Measurements from ENCODE around the gene FMNL2.

FMNL2 gene

GRCh38 chr2:152496371-152496770 is 161.4 kb downstream of the FMNL2 start:
- ChIA-PET POLR2A (no interaction called here), CTCF (no interaction called here)
- DNase-seq (ENCODE audit: extremely low spot score): no peak
- no peak for TF ChIP-seq ZNF384 (IDR thresholded peaks at IDR 0.05)
- no peak for TF ChIP-seq FOXA1 (IDR thresholded peaks at IDR 0.05)
- TF ChIP-seq FOXM1 (IDR thresholded peaks at IDR 0.05; ENCODE audit: borderline replicate concordance): no peak
- TF ChIP-seq ARNT (IDR thresholded peaks at IDR 0.05): no peak
- no peak for TF ChIP-seq L3MBTL2 (conservative IDR thresholded peaks at IDR 0.05)
- no peak for TF ChIP-seq NFRKB (IDR thresholded peaks at IDR 0.05)
- TF ChIP-seq SP1 (IDR thresholded peaks at IDR 0.05): no peak
- TF ChIP-seq TARDBP (IDR thresholded peaks at IDR 0.05): no peak

GRCh38 chr2:152497481-152498052 is 162.6 kb downstream of the FMNL2 start:
- no peak for DNase-seq (ENCODE audit: extremely low spot score)
- CTCF ChIA-PET: no interaction called here
- POLR2A ChIA-PET: no interaction called here
- TF ChIP-seq SUZ12 (IDR thresholded peaks at IDR 0.05) (no peak), ARNT (IDR thresholded peaks at IDR 0.05) (no peak), NFRKB (IDR thresholded peaks at IDR 0.05) (no peak), HDGF (IDR thresholded peaks at IDR 0.05; ENCODE audit: borderline replicate concordance) (no peak), ZNF384 (IDR thresholded peaks at IDR 0.05) (no peak), FOXK2 (IDR thresholded peaks at IDR 0.05) (no peak), SP1 (IDR thresholded peaks at IDR 0.05) (no peak), ELF4 (IDR thresholded peaks at IDR 0.05) (no peak), LEF1 (IDR thresholded peaks at IDR 0.05; ENCODE audit: borderline replicate concordance) (no peak), TARDBP (IDR thresholded peaks at IDR 0.05) (no peak), PKNOX1 (IDR thresholded peaks at IDR 0.05) (no peak)

- CTCF ChIA-PET: no interaction called here
- no peak for DNase-seq (ENCODE audit: extremely low spot score)
- TF ChIP-seq HDGF (IDR thresholded peaks at IDR 0.05; ENCODE audit: borderline replicate concordance) (no peak), L3MBTL2 (conservative IDR thresholded peaks at IDR 0.05) (no peak), TARDBP (IDR thresholded peaks at IDR 0.05) (no peak), FOXK2 (IDR thresholded peaks at IDR 0.05) (no peak), PKNOX1 (IDR thresholded peaks at IDR 0.05) (no peak), SP1 (IDR thresholded peaks at IDR 0.05) (no peak), LEF1 (IDR thresholded peaks at IDR 0.05; ENCODE audit: borderline replicate concordance) (no peak), ELF4 (IDR thresholded peaks at IDR 0.05) (no peak), ZNF384 (IDR thresholded peaks at IDR 0.05) (no peak), FOXA1 (IDR thresholded peaks at IDR 0.05) (no peak), FOXM1 (IDR thresholded peaks at IDR 0.05; ENCODE audit: borderline replicate concordance) (no peak), ARNT (IDR thresholded peaks at IDR 0.05) (no peak), BHLHE40 (IDR thresholded peaks at IDR 0.05; ENCODE audit: borderline replicate concordance) (no peak), CTBP1 (IDR thresholded peaks at IDR 0.05; ENCODE audit: borderline replicate concordance) (no peak)
- POLR2A ChIA-PET: no interaction called here
Observed at GRCh38 chr2:152499331-152499816, 164.4 kb downstream of the FMNL2 start.

- no peak for DNase-seq (ENCODE audit: extremely low spot score)
- TF ChIP-seq PKNOX1 (IDR thresholded peaks at IDR 0.05): no peak
- no peak for TF ChIP-seq LEF1 (IDR thresholded peaks at IDR 0.05; ENCODE audit: borderline replicate concordance)
- TF ChIP-seq FOXA1 (IDR thresholded peaks at IDR 0.05): no peak
- TF ChIP-seq SUZ12 (IDR thresholded peaks at IDR 0.05): no peak
- TF ChIP-seq ELF4 (IDR thresholded peaks at IDR 0.05): no peak
- no peak for TF ChIP-seq HDGF (IDR thresholded peaks at IDR 0.05; ENCODE audit: borderline replicate concordance)
- no peak for TF ChIP-seq FOXK2 (IDR thresholded peaks at IDR 0.05)
- TF ChIP-seq NFRKB (IDR thresholded peaks at IDR 0.05): no peak
- no peak for TF ChIP-seq TARDBP (IDR thresholded peaks at IDR 0.05)
- TF ChIP-seq CTBP1 (IDR thresholded peaks at IDR 0.05; ENCODE audit: borderline replicate concordance): no peak
- no peak for TF ChIP-seq SP1 (IDR thresholded peaks at IDR 0.05)
- no peak for TF ChIP-seq L3MBTL2 (conservative IDR thresholded peaks at IDR 0.05)
- no peak for TF ChIP-seq ZNF384 (IDR thresholded peaks at IDR 0.05)
- no peak for TF ChIP-seq FOXM1 (IDR thresholded peaks at IDR 0.05; ENCODE audit: borderline replicate concordance)
- no peak for TF ChIP-seq BHLHE40 (IDR thresholded peaks at IDR 0.05; ENCODE audit: borderline replicate concordance)
- no peak for TF ChIP-seq ARNT (IDR thresholded peaks at IDR 0.05)
- ChIA-PET POLR2A (no interaction called here), CTCF (no interaction called here)
Observed at GRCh38 chr2:152499896-152500735, 165.1 kb downstream of the FMNL2 start.

GRCh38 chr2:152500772-152501171 is 165.8 kb downstream of the FMNL2 start:
- ChIA-PET CTCF (no interaction called here), POLR2A (no interaction called here)
- TF ChIP-seq ELF4 (IDR thresholded peaks at IDR 0.05) (no peak), SP1 (IDR thresholded peaks at IDR 0.05) (no peak), BHLHE40 (IDR thresholded peaks at IDR 0.05; ENCODE audit: borderline replicate concordance) (no peak), FOXA1 (IDR thresholded peaks at IDR 0.05) (no peak), L3MBTL2 (conservative IDR thresholded peaks at IDR 0.05) (no peak), NFRKB (IDR thresholded peaks at IDR 0.05) (no peak), SUZ12 (IDR thresholded peaks at IDR 0.05) (no peak), CTBP1 (IDR thresholded peaks at IDR 0.05; ENCODE audit: borderline replicate concordance) (no peak), LEF1 (IDR thresholded peaks at IDR 0.05; ENCODE audit: borderline replicate concordance) (no peak), PKNOX1 (IDR thresholded peaks at IDR 0.05) (no peak)
- no peak for DNase-seq (ENCODE audit: extremely low spot score)

Measured in HEK293T (cell line).